A549 (cell line): ENCODE results near the gene GRAP2.

ENCODE experiments used
- JUNB ChIP-seq: fragments of >200 bp; sonication (Bioruptor Twin); formaldehyde crosslinking; IDR thresholded peaks from 2 replicates; pipeline ENCODE4 v1.6.1; 2016
- KDM5A ChIP-seq: fragments of 200-600 bp; sonication (generic); IDR thresholded peaks from 2 replicates; pipeline ENCODE4 v1.6.1; 2016; ENCODE audit warnings: antibody characterized with exemption, mild to moderate bottlenecking
- POLR2A ChIP-seq: IDR thresholded peaks from 2 replicates; pipeline ENCODE4 v1.6.1; 2012; ENCODE audit warnings: mild to moderate bottlenecking, low read length
- SMC3 ChIP-seq: fragments of >200 bp; sonication (Bioruptor Twin); formaldehyde crosslinking; IDR thresholded peaks from 3 replicates; pipeline ENCODE4 v1.6.1; 2018; ENCODE audit warnings: inconsistent platforms
- TF ChIP-seq, protein P1 (sequence below): fragments of 250-450 bp; sonication (Bioruptor Pico); IDR thresholded peaks from 2 replicates; pipeline ENCODE4 v1.5.0; 2021; ENCODE audit warnings: mild to moderate bottlenecking, moderate library complexity, borderline replicate concordance

DNA sequence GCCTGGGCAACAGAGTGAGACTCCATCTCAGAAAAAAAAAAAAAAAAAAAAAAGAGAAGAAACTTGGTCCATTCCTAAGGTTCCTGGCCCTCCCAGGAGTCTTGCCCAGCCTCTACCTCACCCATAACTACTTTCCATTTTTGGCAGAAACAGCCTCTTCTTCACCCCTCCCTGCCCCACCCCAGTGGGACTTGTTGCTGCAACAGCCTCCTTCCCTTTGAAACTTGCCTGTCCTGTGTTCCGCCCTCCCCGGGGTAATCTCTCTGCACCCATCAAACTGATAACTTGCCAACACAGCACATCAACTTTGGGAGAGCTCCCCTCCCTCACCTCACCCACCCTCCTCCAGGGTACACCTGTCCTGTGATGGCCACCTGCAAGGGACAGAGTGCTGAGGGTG, 83.9 kb downstream of the GRAP2 start:
- TF ChIP-seq SMC3 (no peak), JUNB (no peak), KDM5A (no peak), POLR2A (no peak)
- TF ChIP-seq, protein P1, sequence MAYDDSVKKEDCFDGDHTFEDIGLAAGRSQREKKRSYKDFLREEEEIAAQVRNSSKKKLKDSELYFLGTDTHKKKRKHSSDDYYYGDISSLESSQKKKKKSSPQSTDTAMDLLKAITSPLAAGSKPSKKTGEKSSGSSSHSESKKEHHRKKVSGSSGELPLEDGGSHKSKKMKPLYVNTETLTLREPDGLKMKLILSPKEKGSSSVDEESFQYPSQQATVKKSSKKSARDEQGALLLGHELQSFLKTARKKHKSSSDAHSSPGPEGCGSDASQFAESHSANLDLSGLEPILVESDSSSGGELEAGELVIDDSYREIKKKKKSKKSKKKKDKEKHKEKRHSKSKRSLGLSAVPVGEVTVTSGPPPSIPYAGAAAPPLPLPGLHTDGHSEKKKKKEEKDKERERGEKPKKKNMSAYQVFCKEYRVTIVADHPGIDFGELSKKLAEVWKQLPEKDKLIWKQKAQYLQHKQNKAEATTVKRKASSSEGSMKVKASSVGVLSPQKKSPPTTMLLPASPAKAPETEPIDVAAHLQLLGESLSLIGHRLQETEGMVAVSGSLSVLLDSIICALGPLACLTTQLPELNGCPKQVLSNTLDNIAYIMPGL (CRISPR knock-in tag) = no peak
